G401.6 (cell line): ENCODE data around the gene TEX2.
"Not testable (repeated sequence)": the region's sequence is repeated elsewhere in the genome, so short reads cannot be mapped to it uniquely, and the experiment has no call there.

ENCODE experiments used
- FAIRE-seq: peaks from 2 replicates; lab custom pipeline; 2012; peaks lifted over from hg19 to GRCh38; lab: Jason Lieb, UNC

Gene TEX2

GRCh38 chr17:64180089-64181073 is 82.7 kb downstream of the TEX2 start:
- FAIRE-seq, result no peak

- FAIRE-seq, result not testable (repeated sequence)
Observed at GRCh38 chr17:64179024-64179423, 84.0 kb downstream of the TEX2 start.

- no peak for FAIRE-seq
Observed at GRCh38 chr17:64178011-64178825, 84.8 kb downstream of the TEX2 start.

GRCh38 chr17:64177311-64178010 is 85.6 kb downstream of the TEX2 start:
- no peak for FAIRE-seq

GRCh38 chr17:64176556-64176955 is 86.5 kb downstream of the TEX2 start:
- FAIRE-seq, result no peak

- no peak for FAIRE-seq
Observed at GRCh38 chr17:64174686-64175456, 88.2 kb downstream of the TEX2 start.

GRCh38 chr17:64173646-64174045 is 89.4 kb downstream of the TEX2 start:
- FAIRE-seq, result no peak

GRCh38 chr17:64172510-64172909 is 90.5 kb downstream of the TEX2 start:
- FAIRE-seq, result no peak

GRCh38 chr17:64171041-64171440 is 92.0 kb downstream of the TEX2 start:
- FAIRE-seq, result no peak

- no peak for FAIRE-seq
Observed at GRCh38 chr17:64170286-64170685, 92.8 kb downstream of the TEX2 start.

GRCh38 chr17:64167666-64168065 is 95.4 kb downstream of the TEX2 start:
- not testable (repeated sequence) for FAIRE-seq

- no peak for FAIRE-seq
Observed at GRCh38 chr17:64166876-64167275, 96.2 kb downstream of the TEX2 start.

- FAIRE-seq, result no peak
Observed at GRCh38 chr17:64165347-64165746, 97.7 kb downstream of the TEX2 start.

- no peak for FAIRE-seq
Observed at GRCh38 chr17:64164596-64165285, 98.3 kb downstream of the TEX2 start.

GRCh38 chr17:64163468-64163867 is 99.6 kb downstream of the TEX2 start:
- no peak for FAIRE-seq

GRCh38 chr17:64162554-64162953 is 100.5 kb downstream of the TEX2 start:
- FAIRE-seq, result no peak

GRCh38 chr17:64161380-64162176 is 101.5 kb downstream of the TEX2 start:
- no peak for FAIRE-seq

GRCh38 chr17:64160378-64160777 is 102.7 kb downstream of the TEX2 start:
- FAIRE-seq, result no peak

- FAIRE-seq, result no peak
Observed at GRCh38 chr17:64158831-64159590, 104.0 kb downstream of the TEX2 start.
